Vagina (tissue), 2 donors: ENCODE results near the gene SRSF6. TPM values are rescaled to one million over a fixed set of nuclear protein-coding genes. Genes with fewer than 3 reads are reported as not detected.
A peak's percentile ranks its signal among the peaks of the same experiment; 100 is the strongest.
"Not testable (repeated sequence)": the region's sequence is repeated elsewhere in the genome, so short reads cannot be mapped to it uniquely, and the experiment has no call there.

ENCODE experiments used
- DNase-seq, 2 donors: peaks; one replicate each; pipeline ENCODE4 v3.0.0-alpha.2; 2017; ENCODE audit errors: extremely low spot score in 2 of 2
- H3K27ac ChIP-seq: fragments of 200-600 bp; sonication (generic); one replicate; pipeline ENCODE4 v1.5.1; 2019
- H3K27me3 ChIP-seq: fragments of 200-600 bp; sonication (generic); one replicate; pipeline ENCODE4 v1.5.1; 2019
- H3K36me3 ChIP-seq, 2 donors: fragments of 200-600 bp; sonication (generic); one replicate each; pipeline ENCODE4 v1.5.1; 2017 to 2019
- H3K4me1 ChIP-seq: fragments of 200-600 bp; sonication (generic); one replicate; pipeline ENCODE4 v1.5.1; 2019
- H3K4me3 ChIP-seq, 2 donors: fragments of 200-600 bp; sonication (generic); 1 replicate in 1 of 2; 2 replicates in 1 of 2; pipeline ENCODE4 v1.5.1; 2016 to 2019
- H3K9me3 ChIP-seq: fragments of 200-600 bp; sonication (generic); one replicate; pipeline ENCODE4 v1.5.1; 2019
- CTCF ChIP-seq, 3 experiments: fragments of 450-650 bp in 2 of 3; fragments of 200-600 bp in 1 of 3; sonication (generic) in 1 of 3; IDR thresholded peaks; one replicate each; pipeline ENCODE4 v1.5.1; 2017 to 2019; ENCODE audit warnings: antibody characterized with exemption in 3 of 3, mild to moderate bottlenecking in 2 of 3, moderate library complexity in 2 of 3
- POLR2A ChIP-seq, 2 donors: fragments of 450-650 bp; IDR thresholded peaks; one replicate each; pipeline ENCODE4 v1.6.1; 2017; ENCODE audit warnings: antibody characterized with exemption in 2 of 2, mild to moderate bottlenecking in 2 of 2, moderate library complexity in 2 of 2
- POLR2AphosphoS5 ChIP-seq, 2 donors: sonication (generic); formaldehyde crosslinking; IDR thresholded peaks; one replicate each; pipeline ENCODE4 v1.9.0; 2017; ENCODE audit warnings: antibody characterized with exemption in 2 of 2, mild to moderate bottlenecking in 2 of 2, low read depth in 1 of 2; ENCODE audit not compliant: insufficient read depth in 1 of 2
- intact Hi-C: fragments of 100-400 bp; cut with DNase I; formaldehyde crosslinking; loops from one replicate; pipeline ENCODE4 v1.15.1; 2023
- total RNA-seq: library from RNA; depleted of rRNA; stranded (reverse); fragments of >200 nt; gene quantifications from one replicate; pipeline ENCODE4 v1.2.3, GENCODE V29; 2016

SRSF6 gene
- total RNA-seq, 1 donor from 2014 or later: 112 TPM

GRCh38 chr20:43416591-43417228 is 41.0 kb upstream of the SRSF6 start:
- Histone ChIP-seq H3K4me1 (no peaks in the 10 kb centered on the region), H3K9me3 (no peaks in the 10 kb centered on the region), H3K27ac (no peak overlapping the region), H3K4me3 (no peak overlapping the region), H3K36me3 (no peaks in the 10 kb centered on the region), H3K27me3 (no peaks in the 10 kb centered on the region)
- peak in 1 of 2 donors; percentile 89 for DNase-seq
- intact Hi-C loops: no loop called here
- TF ChIP-seq POLR2AphosphoS5 (IDR thresholded peaks at IDR 0.05; ENCODE audit: insufficient read depth in 1 of 2, low read depth in 1 of 2): no peak
- TF ChIP-seq POLR2A (IDR thresholded peaks at IDR 0.05): no peak
- TF ChIP-seq CTCF (IDR thresholded peaks at IDR 0.05): no peak

- H3K4me3 ChIP-seq: no peak overlapping the region
- no peak for DNase-seq
- TF ChIP-seq POLR2AphosphoS5 (IDR thresholded peaks at IDR 0.05; ENCODE audit: insufficient read depth in 1 of 2, low read depth in 1 of 2) (no peak), CTCF (IDR thresholded peaks at IDR 0.05) (no peak), POLR2A (IDR thresholded peaks at IDR 0.05) (no peak)
- no peaks in the 10 kb centered on the region for H3K36me3 ChIP-seq
- H3K4me1 ChIP-seq: no peaks in the 10 kb centered on the region
- no peaks in the 10 kb centered on the region for H3K9me3 ChIP-seq
- intact Hi-C loops: no loop called here
- no peaks in the 10 kb centered on the region for H3K27me3 ChIP-seq
- no peak overlapping the region for H3K27ac ChIP-seq
These were observed 37.5 kb upstream of the SRSF6 start for GRCh38 chr20:43420192-43420591.

- H3K9me3 ChIP-seq, DNase-seq, H3K4me3 ChIP-seq, H3K36me3 ChIP-seq, H3K27ac ChIP-seq, H3K27me3 ChIP-seq, intact Hi-C loops, H3K4me1 ChIP-seq: not testable (repeated sequence)
These were observed 36.8 kb upstream of the SRSF6 start for GRCh38 chr20:43420913-43421312.

- TF ChIP-seq POLR2A (IDR thresholded peaks at IDR 0.05): no peak
- no peak for TF ChIP-seq POLR2AphosphoS5 (IDR thresholded peaks at IDR 0.05; ENCODE audit: insufficient read depth in 1 of 2, low read depth in 1 of 2)
- TF ChIP-seq CTCF (IDR thresholded peaks at IDR 0.05): no peak
- no peaks in the 10 kb centered on the region for H3K9me3 ChIP-seq
- H3K4me1 ChIP-seq: no peaks in the 10 kb centered on the region
- intact Hi-C loops: no loop called here
- no peaks in the 10 kb centered on the region for H3K27me3 ChIP-seq
- no peak overlapping the region for H3K27ac ChIP-seq
- no peak overlapping the region for H3K4me3 ChIP-seq
- H3K36me3 ChIP-seq: no peaks in the 10 kb centered on the region
- no peak for DNase-seq
These were observed 31.5 kb upstream of the SRSF6 start for GRCh38 chr20:43426172-43426571.

- H3K27ac ChIP-seq: no peak overlapping the region
- intact Hi-C loops: no loop called here
- TF ChIP-seq POLR2A (IDR thresholded peaks at IDR 0.05) (no peak), POLR2AphosphoS5 (IDR thresholded peaks at IDR 0.05; ENCODE audit: insufficient read depth in 1 of 2, low read depth in 1 of 2) (no peak), CTCF (IDR thresholded peaks at IDR 0.05) (no peak)
- DNase-seq: peak in 1 of 2 donors; percentile 74
- no peaks in the 10 kb centered on the region for H3K36me3 ChIP-seq
- no peaks in the 10 kb centered on the region for H3K4me1 ChIP-seq
- H3K9me3 ChIP-seq: no peaks in the 10 kb centered on the region
- H3K27me3 ChIP-seq: no peaks in the 10 kb centered on the region
- no peak overlapping the region for H3K4me3 ChIP-seq
These were observed 27.2 kb upstream of the SRSF6 start for GRCh38 chr20:43430265-43431133.
